ENCODE results near the gene GPANK1. TPM values are rescaled to one million over a fixed set of nuclear protein-coding genes. Genes with fewer than 3 reads are reported as not detected.

GPANK1 gene
- total and polyA plus RNA-seq, 5 donors = 16.8 to 24.6 (median 22.2) TPM

DNA sequence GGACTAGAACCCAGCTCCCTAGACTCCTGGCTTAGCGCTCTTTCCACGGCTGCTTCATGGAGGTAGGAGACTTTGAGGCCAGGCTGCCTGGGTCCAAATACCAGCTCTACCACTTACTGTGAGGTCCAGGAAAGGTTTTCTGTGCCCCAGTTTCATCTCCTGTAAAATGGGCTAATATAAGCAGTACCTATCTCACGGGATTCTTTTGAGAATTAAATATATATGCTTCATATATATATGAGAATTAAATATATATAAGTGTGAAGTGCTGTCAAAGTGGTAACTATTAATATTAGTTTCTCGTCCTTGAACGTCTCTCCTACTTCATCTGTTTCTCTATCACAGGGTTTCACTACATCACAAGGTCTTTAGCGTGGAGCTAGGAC, 26.3 kb upstream of the GPANK1 start:
- no peaks in the 10 kb centered on the region for H3K9me3 ChIP-seq (ENCODE audit: control insufficient read depth, low read length)
- H3K27me3 ChIP-seq (ENCODE audit: control insufficient read depth, insufficient read depth) = no peaks in the 10 kb centered on the region
- ATAC-seq = no peak
- 89% methylated on average over 6 of the region's 6 CpGs for WGBS
- no peak overlapping the region for H3K4me3 ChIP-seq (ENCODE audit: low read length)
- H3K27ac ChIP-seq (ENCODE audit: low read length) = no peak overlapping the region
- DNase-seq = no peak
- intact Hi-C loops (cut with DNase I) = no loop called here
- no peaks in the 10 kb centered on the region for H3K4me1 ChIP-seq (ENCODE audit: control insufficient read depth, insufficient read depth, low read length)

DNA sequence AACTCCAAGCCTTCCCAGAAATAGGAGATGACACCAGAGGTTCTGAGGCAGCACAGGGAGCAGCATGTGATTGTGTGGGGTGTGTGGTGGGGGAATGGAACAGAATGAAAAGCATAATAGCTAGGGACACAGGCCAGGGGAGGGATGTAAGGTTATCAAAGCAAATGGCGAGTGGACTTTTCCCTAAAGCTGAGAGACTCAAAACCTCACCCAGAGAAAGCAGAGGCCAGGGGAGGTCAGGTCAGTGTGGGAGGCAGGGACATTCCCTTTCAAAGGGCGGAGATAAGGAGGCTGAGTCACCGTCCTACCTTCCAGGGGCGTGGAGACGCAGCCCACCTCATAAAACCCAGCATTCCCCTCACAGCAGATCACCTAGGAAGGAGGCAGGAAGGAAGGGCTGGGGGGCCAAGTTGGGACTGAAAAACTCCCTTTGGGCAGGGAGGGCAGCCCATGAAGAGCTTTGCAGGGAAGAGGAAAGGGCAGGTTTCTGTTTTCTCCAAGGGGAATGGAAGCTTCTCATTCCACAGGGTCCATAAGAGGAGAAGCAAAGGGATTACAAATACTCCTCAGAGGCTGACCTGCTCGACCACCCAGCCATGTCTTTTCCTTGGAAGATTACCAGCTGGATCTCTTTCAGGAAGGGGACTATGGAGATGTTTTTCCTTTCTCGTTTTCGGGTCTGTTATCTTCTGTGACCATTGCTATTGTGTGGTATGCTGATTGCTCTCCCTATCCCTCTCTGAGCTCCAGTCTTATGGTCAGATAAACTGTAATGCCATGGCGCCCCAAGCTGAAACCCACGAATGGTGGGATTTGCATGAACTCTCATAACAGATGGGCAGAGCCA, 25.7 kb upstream of the GPANK1 start:
- WGBS = 61% methylated on average over 10 of the region's 10 CpGs
- Histone ChIP-seq H3K4me1 (ENCODE audit: control insufficient read depth, insufficient read depth, low read length) (no peaks in the 10 kb centered on the region), H3K9me3 (ENCODE audit: control insufficient read depth, low read length) (no peaks in the 10 kb centered on the region), H3K27me3 (ENCODE audit: control insufficient read depth, insufficient read depth) (no peaks in the 10 kb centered on the region), H3K4me3 (ENCODE audit: low read length) (no peak overlapping the region), H3K27ac (ENCODE audit: low read length) (no peak overlapping the region)
- DNase-seq (no peak), ATAC-seq (peak in 1 of 2 donors; percentile 78)
- intact Hi-C loops (cut with DNase I) = no loop called here

GRCh38 chr6:31689249-31690110, 24.7 kb upstream of the GPANK1 start:
- Histone ChIP-seq H3K27ac (ENCODE audit: low read length) (no peak overlapping the region), H3K4me1 (ENCODE audit: control insufficient read depth, insufficient read depth, low read length) (no peaks in the 10 kb centered on the region), H3K27me3 (ENCODE audit: control insufficient read depth, insufficient read depth) (no peaks in the 10 kb centered on the region), H3K9me3 (ENCODE audit: control insufficient read depth, low read length) (no peaks in the 10 kb centered on the region), H3K4me3 (ENCODE audit: low read length) (no peak overlapping the region)
- intact Hi-C loops (cut with DNase I) = loop anchor here in 3 of 4 donors (10.0 kb wide), 2 partner anchors 175 to 265 kb away; partner anchors contain the start of genes NELFE (in 2 of the 3), SKIC2 (in 2 of the 3) and NEU1 (in 1 of the 3)
- 69% methylated on average over 11 of the region's 11 CpGs for WGBS
- DNase-seq (no peak), ATAC-seq (no peak)

DNA sequence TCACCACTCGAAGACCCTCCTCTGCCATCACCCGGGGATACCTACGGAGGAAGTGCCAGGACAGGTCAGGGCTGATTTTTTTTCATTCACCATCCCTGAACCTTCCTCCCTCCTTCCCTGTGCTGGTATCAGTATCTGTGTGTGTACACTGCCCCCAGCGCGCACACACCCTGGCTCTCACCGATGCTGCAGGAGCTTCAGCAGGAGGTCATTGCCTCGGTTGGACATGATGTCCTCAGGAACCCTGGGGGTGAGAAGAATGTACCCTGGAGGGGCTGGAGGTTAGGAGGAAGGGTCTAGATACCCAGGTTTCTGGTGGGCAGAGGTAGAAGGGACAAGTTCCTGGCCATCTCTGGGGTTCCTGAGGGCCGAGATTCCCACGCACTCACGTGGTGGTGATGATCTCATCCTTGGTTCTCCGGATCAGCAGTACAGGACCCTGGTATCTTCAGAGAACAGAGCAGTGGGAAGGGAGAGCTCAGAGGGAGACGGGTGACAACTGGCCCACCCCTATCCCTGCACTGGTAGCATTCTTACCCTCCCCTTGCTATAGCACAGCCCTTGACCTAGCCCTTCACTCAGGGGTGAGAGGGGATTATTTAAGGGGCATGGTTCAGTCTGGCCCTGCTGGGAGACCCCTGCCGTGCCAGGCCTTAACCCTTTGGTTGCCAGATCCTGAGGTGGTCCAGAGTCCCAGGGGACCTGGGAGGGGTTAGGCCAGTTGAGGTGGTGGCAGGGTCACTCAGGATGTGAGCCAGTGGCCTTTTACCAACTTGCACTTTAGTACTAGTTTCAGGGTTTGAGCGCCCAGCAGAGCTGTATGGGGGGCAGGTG, 23.3 kb upstream of the GPANK1 start:
- ATAC-seq (no peak), DNase-seq (no peak)
- Histone ChIP-seq H3K9me3 (ENCODE audit: control insufficient read depth, low read length) (no peaks in the 10 kb centered on the region), H3K4me3 (ENCODE audit: low read length) (no peak overlapping the region), H3K27ac (ENCODE audit: low read length) (no peak overlapping the region), H3K4me1 (ENCODE audit: control insufficient read depth, insufficient read depth, low read length) (no peaks in the 10 kb centered on the region), H3K27me3 (ENCODE audit: control insufficient read depth, insufficient read depth) (no peaks in the 10 kb centered on the region)
- 74% methylated on average over 14 of the region's 14 CpGs for whole genome bisulfite sequencing
- intact Hi-C loops (cut with DNase I) = loop anchor here in 3 of 4 donors (10.0 kb wide), 2 partner anchors 177 to 267 kb away; partner anchors contain the start of genes NELFE (in 2 of the 3), SKIC2 (in 2 of the 3) and NEU1 (in 1 of the 3)

GRCh38 chr6:31687321-31687720, 22.5 kb upstream of the GPANK1 start:
- H3K4me3 ChIP-seq (ENCODE audit: low read length) = no peak overlapping the region
- no peak overlapping the region for H3K27ac ChIP-seq (ENCODE audit: low read length)
- H3K9me3 ChIP-seq (ENCODE audit: control insufficient read depth, low read length) = no peaks in the 10 kb centered on the region
- ATAC-seq = no peak
- H3K4me1 ChIP-seq (ENCODE audit: control insufficient read depth, insufficient read depth, low read length) = no peaks in the 10 kb centered on the region
- no peaks in the 10 kb centered on the region for H3K27me3 ChIP-seq (ENCODE audit: control insufficient read depth, insufficient read depth)
- intact Hi-C loops (cut with DNase I) = loop anchor here in 3 of 4 donors (10.0 kb wide), 2 partner anchors 177 to 267 kb away; partner anchors contain the start of genes NELFE (in 2 of the 3), SKIC2 (in 2 of the 3) and NEU1 (in 1 of the 3)
- DNase-seq = no peak
- 83% methylated on average over 8 of the region's 8 CpGs for WGBS

DNA sequence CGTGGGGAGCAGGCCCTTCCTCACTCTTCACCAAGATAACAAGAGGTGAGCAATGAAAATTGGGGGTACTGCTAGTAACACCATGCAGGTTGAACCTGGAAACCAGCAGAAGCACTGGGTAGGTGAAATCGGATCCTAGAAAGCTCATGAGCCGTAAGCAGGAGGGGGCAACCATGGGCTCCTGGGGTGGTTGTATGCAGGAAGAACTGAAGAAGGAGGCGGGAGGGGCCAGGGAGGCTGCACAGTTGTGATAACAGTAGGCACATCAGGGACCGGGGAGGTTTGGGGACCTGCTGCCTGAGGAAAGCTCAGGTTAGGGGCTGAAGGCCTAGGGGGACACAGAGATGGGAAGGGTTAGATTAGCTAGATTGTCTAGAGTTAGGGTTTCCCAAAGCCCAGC, 21.7 kb upstream of the GPANK1 start:
- no peak for ATAC-seq
- Histone ChIP-seq H3K9me3 (ENCODE audit: control insufficient read depth, low read length) (no peaks in the 10 kb centered on the region), H3K27ac (ENCODE audit: low read length) (no peak overlapping the region), H3K4me1 (ENCODE audit: control insufficient read depth, insufficient read depth, low read length) (no peaks in the 10 kb centered on the region), H3K4me3 (ENCODE audit: low read length) (no peak overlapping the region), H3K27me3 (ENCODE audit: control insufficient read depth, insufficient read depth) (no peaks in the 10 kb centered on the region)
- DNase-seq = no peak
- intact Hi-C loops (cut with DNase I) = loop anchor here in 3 of 4 donors (10.0 kb wide), 2 partner anchors 178 to 268 kb away; partner anchors contain the start of genes NELFE (in 2 of the 3), SKIC2 (in 2 of the 3) and NEU1 (in 1 of the 3)
- 76% methylated on average over 5 of the region's 5 CpGs for WGBS

- Histone ChIP-seq H3K27ac (ENCODE audit: low read length) (no peak overlapping the region), H3K4me3 (ENCODE audit: low read length) (no peak overlapping the region), H3K27me3 (ENCODE audit: control insufficient read depth, insufficient read depth) (no peaks in the 10 kb centered on the region), H3K9me3 (ENCODE audit: control insufficient read depth, low read length) (no peaks in the 10 kb centered on the region), H3K4me1 (ENCODE audit: control insufficient read depth, insufficient read depth, low read length) (peaks cover 3% of the 10 kb centered on the region)
- DNase-seq = no peak
- ATAC-seq = no peak
- intact Hi-C loops (cut with DNase I) = loop anchor here in 3 of 4 donors (5.0 to 10.0 kb wide), 4 partner anchors 44 to 271 kb away; partner anchors contain the start of genes NELFE (in 2 of the 3), SKIC2 (in 2 of the 3), DDAH2 (in 1 of the 3) and NEU1 (in 1 of the 3)
- WGBS = 62% methylated on average over 13 of the region's 13 CpGs
Measured at GRCh38 chr6:31683591-31683990, 18.8 kb upstream of the GPANK1 start.

- Histone ChIP-seq H3K27ac (ENCODE audit: low read length) (peak overlapping the region; percentile 49), H3K4me1 (ENCODE audit: control insufficient read depth, insufficient read depth, low read length) (peaks cover 3% of the 10 kb centered on the region), H3K27me3 (ENCODE audit: control insufficient read depth, insufficient read depth) (no peaks in the 10 kb centered on the region), H3K9me3 (ENCODE audit: control insufficient read depth, low read length) (no peaks in the 10 kb centered on the region), H3K4me3 (ENCODE audit: low read length) (peak overlapping the region; percentile 70)
- DNase-seq = peak; percentile 41 to 81 (median 80)
- under 1% methylated on average over 40 of the region's 40 CpGs for WGBS
- intact Hi-C loops (cut with DNase I) = loop anchor here in 3 of 4 donors (2.0 to 10.0 kb wide), 5 partner anchors 46 to 274 kb away; partner anchors contain the start of genes NELFE (in 2 of the 3), SKIC2 (in 2 of the 3), DDAH2 (in 1 of the 3) and NEU1 (in 1 of the 3)
- peak; percentile 65 to 68 for ATAC-seq
Measured at GRCh38 chr6:31681135-31681671, 16.4 kb upstream of the GPANK1 start.

- peak; percentile 81 to 93 (median 91) for DNase-seq
- Histone ChIP-seq H3K9me3 (ENCODE audit: control insufficient read depth, low read length) (no peaks in the 10 kb centered on the region), H3K27ac (ENCODE audit: low read length) (peak within 1 kb of the TSS; percentile 49), H3K4me3 (ENCODE audit: low read length) (peak within 1 kb of the TSS; percentile 70), H3K27me3 (ENCODE audit: control insufficient read depth, insufficient read depth) (no peaks in the 10 kb centered on the region), H3K4me1 (ENCODE audit: control insufficient read depth, insufficient read depth, low read length) (peaks cover 3% of the 10 kb centered on the region)
- ATAC-seq = peak; percentile 82 to 86
- WGBS = 12% methylated on average over 17 of the region's 17 CpGs
- intact Hi-C loops (cut with DNase I) = loop anchor here in 3 of 4 donors (2.0 to 10.0 kb wide), 5 partner anchors 47 to 274 kb away; partner anchors contain the start of genes NELFE (in 2 of the 3), SKIC2 (in 2 of the 3), DDAH2 (in 1 of the 3) and NEU1 (in 1 of the 3)
Measured at GRCh38 chr6:31680226-31681134, 15.7 kb upstream of the GPANK1 start, which contains the start of gene LY6G5C. LY6G5C (minus strand) TSS chr6:31681067; CDS start chr6:31680373, 694 bp downstream.
